SK-N-MC (cell line): ENCODE measurements around the gene MICOS13.

Experiments used
- EZH2 ChIP-seq: fragments of 200-600 bp; sonication (generic); IDR thresholded peaks from one replicate; pipeline ENCODE4 v1.6.1; 2017; ENCODE audit warnings: antibody characterized with exemption
- FOXP2 ChIP-seq: optimal IDR thresholded peaks from 2 replicates; pipeline ENCODE3; 2011; ENCODE audit warnings: mild to moderate bottlenecking, moderate library complexity; ENCODE audit not compliant: insufficient read depth; ENCODE audit errors: extremely low read length, control extremely low read depth
- POLR2AphosphoS5 ChIP-seq: IDR thresholded peaks from 2 replicates; pipeline ENCODE4 v1.6.1; 2012; ENCODE audit warnings: mild to moderate bottlenecking, low read depth, low read length, borderline replicate concordance

GRCh38 chr19:5713228-5713627, 32.9 kb upstream of the MICOS13 start:
- TF ChIP-seq POLR2AphosphoS5: no peak
- TF ChIP-seq EZH2: no peak
- no peak for TF ChIP-seq FOXP2
